AG09319 (cell line): Measurements from ENCODE around the gene PASD1.

ENCODE experiments used
- DNase-seq: peaks from one replicate; pipeline ENCODE4 v3.0.0-alpha.2; 2010; ENCODE audit warnings: low read depth; ENCODE audit errors: extremely low read depth
- TF ChIP-seq, protein P1 (sequence below): IDR thresholded peaks from 2 replicates; pipeline ENCODE4 v1.5.1; 2011; ENCODE audit warnings: low read depth, mild to moderate bottlenecking, inconsistent platforms, low read length, moderate library complexity

Gene PASD1

DNA sequence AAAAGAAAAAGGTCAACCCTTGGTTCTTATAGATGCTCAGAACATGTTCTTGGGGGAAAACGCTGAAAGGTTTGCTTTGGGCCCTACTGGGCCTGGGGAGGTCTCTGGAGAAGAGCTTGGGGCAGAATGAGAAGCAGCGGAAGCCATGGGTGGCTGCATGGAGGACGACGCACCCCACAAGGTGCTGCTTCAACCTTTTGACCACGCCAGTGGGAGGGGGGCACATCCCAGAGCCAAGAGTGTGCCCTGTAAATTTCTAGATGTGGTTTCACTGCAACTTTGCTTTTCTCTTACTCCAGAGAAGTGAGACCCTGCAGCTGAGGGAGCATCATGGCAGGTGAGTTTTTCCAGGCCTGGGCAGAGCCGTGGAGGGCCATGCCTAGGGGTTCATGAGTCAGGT is 135.0 kb downstream of the PASD1 start:
- TF ChIP-seq, protein P1, sequence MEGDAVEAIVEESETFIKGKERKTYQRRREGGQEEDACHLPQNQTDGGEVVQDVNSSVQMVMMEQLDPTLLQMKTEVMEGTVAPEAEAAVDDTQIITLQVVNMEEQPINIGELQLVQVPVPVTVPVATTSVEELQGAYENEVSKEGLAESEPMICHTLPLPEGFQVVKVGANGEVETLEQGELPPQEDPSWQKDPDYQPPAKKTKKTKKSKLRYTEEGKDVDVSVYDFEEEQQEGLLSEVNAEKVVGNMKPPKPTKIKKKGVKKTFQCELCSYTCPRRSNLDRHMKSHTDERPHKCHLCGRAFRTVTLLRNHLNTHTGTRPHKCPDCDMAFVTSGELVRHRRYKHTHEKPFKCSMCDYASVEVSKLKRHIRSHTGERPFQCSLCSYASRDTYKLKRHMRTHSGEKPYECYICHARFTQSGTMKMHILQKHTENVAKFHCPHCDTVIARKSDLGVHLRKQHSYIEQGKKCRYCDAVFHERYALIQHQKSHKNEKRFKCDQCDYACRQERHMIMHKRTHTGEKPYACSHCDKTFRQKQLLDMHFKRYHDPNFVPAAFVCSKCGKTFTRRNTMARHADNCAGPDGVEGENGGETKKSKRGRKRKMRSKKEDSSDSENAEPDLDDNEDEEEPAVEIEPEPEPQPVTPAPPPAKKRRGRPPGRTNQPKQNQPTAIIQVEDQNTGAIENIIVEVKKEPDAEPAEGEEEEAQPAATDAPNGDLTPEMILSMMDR: no peak
- no peak for DNase-seq

DNA sequence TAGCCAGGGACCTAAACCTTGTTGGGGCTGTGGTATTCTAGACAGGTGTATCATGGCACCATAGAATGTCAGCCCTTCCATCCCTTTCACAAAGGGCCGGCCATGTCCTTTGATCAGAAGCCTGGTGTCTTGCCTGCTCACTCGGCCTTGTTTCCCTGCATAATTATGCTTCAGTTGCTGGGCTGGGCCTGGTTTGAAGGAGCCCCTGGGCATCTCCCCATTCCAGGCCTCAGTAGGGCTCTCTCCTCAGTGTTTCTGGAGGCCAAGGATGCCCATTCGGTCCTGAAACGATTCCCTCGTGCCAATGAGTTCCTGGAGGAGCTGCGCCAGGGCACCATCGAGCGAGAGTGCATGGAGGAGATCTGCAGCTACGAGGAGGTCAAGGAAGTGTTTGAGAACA is 136.3 kb downstream of the PASD1 start:
- TF ChIP-seq, protein P1: no peak
- DNase-seq: no peak

DNA sequence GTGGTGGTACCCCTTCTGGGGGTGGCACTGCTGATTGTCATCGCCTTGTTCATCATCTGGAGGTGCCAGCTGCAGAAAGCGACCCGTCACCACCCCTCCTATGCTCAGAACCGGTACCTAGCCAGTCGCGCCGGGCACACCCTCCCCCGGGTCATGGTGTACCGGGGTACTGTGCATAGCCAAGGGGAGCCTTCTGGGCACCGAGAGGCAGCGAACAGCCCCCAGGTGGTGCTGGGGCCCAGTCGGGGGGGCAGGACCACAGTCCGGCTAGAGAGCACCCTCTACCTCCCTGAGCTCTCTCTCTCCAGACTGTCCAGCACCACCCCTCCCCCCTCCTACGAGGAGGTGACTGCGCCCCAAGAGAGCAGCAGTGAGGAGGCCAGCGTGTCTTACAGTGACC is 137.1 kb downstream of the PASD1 start:
- TF ChIP-seq, protein P1: no peak
- DNase-seq: no peak

DNA sequence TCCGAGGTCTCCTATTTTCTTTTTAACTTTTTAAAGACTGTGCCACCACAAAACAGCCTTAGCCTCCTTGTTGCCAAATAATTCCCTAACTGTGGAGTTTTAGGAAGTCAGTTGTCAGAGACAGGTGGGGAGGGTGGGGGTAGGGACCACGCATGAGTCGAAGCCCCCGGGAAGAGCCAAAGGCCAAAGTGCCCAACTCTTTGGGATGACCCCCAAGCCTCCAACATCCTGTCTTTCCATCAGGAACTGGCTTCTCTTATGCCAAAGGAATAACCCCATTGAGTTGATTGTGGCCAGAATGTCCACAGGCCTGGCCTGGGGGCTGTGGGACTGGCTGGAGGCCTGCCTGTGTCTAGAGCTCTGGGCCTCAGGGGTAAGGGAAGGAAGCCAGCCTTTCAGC is 137.6 kb downstream of the PASD1 start:
- TF ChIP-seq, protein P1: no peak
- DNase-seq: no peak

DNA sequence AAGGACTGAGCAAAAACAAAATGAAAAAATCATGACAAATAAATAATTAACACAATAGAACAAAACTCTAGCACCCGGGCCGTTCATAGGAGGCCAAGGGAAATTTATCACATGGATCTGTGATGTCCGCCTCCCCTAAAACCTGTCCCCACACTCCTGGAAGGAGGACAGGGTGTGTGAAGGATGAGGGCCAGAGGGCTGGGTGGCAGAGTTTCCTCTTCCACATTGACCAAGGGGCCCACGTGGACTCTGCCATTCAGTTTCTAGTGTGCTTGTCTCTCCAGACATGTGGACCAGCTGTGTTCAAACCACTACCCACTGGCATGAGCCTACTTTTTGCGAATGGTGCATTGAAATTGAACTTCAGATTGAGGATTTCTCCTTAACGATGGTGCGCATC is 138.1 kb downstream of the PASD1 start:
- TF ChIP-seq, protein P1: no peak
- DNase-seq: no peak

DNA sequence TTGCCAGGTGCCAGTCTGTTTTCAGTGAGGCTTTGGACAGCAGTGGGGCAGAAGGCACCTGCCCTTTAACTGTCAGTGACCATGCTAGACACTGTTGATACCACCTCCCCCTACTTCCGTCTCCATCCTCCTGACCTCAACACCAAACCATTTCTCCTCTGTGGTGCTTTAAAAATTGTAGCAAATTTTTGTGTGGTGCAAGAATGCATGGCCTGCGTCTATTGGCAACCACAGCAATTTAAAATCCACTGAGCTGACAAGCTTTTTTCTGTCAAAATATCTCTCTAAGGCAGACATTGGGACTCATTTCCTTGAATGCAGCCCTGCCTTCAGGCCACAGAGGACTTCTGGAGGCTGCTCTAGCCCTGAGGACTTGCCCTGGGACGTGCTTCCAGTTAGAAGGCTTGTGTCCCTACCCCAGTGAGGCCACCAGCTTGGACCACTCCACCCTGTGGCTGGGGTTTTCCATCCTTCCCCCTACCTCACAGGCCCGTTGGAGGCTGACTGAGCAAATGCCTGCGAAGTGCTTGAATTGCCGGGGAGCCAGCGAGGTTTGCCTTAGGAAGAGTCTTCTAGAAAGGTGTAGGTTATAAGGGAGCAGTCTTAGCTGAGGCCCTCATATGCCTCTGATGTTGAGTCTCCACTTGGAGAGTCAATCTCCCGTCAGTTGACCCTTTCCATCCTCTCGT is 138.7 kb downstream of the PASD1 start:
- TF ChIP-seq, protein P1: no peak
- DNase-seq: no peak

DNA sequence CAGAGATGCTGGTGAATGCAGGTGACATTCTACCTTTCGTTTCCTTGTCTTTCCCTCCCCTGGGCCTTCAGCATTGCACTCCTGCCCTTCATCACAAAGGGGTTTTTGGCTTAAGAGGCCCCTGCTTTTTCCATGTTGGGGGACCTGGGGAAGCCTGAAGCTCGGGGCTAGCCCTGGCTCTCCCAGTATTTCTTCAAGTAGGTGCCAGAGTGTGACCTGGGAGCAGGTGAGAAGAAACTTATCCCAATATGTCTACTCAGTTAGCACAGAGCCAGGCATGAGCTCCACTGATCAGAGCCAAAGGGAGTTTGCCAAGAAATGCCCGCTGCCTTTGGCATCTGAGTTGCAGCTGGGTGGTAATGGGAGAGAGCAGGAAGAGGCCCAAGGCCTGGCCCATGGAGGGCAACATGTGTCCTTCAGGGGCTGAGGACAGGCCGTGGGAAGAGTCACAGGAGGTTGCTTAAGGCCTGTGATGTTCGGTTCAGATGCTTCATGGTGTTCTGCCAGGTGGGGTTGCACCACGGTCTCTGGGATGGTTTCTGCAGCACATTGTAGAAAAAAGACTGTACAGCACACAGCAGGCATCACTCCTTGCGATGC is 139.4 kb downstream of the PASD1 start:
- TF ChIP-seq, protein P1: no peak
- DNase-seq: no peak
